Measurements from ENCODE around the gene RGS9.

DNA sequence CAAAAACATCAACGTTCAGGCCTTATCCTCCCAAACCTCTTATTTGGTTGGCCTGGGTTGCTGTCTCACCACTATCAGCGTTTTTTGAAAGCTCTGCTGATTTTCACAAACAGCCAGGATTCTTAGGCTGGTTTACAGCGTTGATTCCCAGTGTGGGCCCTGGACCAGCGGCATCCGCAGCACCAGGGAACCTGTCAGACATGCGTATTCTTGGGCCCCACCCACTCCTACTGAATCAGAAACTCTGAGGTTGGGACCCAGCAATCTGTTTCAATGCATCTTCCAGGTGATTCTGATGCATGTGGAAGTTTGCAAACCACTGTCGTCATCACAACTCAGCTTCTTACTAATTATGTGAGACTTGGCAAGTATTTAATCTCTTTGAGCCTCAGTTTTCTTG is 58.5 kb downstream of the RGS9 start:
- TF ChIP-seq, protein P1, sequence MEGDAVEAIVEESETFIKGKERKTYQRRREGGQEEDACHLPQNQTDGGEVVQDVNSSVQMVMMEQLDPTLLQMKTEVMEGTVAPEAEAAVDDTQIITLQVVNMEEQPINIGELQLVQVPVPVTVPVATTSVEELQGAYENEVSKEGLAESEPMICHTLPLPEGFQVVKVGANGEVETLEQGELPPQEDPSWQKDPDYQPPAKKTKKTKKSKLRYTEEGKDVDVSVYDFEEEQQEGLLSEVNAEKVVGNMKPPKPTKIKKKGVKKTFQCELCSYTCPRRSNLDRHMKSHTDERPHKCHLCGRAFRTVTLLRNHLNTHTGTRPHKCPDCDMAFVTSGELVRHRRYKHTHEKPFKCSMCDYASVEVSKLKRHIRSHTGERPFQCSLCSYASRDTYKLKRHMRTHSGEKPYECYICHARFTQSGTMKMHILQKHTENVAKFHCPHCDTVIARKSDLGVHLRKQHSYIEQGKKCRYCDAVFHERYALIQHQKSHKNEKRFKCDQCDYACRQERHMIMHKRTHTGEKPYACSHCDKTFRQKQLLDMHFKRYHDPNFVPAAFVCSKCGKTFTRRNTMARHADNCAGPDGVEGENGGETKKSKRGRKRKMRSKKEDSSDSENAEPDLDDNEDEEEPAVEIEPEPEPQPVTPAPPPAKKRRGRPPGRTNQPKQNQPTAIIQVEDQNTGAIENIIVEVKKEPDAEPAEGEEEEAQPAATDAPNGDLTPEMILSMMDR (IDR thresholded peaks at IDR 0.05; ENCODE audit: insufficient read depth, low read length), result no peak
- TF ChIP-seq, protein P2, sequence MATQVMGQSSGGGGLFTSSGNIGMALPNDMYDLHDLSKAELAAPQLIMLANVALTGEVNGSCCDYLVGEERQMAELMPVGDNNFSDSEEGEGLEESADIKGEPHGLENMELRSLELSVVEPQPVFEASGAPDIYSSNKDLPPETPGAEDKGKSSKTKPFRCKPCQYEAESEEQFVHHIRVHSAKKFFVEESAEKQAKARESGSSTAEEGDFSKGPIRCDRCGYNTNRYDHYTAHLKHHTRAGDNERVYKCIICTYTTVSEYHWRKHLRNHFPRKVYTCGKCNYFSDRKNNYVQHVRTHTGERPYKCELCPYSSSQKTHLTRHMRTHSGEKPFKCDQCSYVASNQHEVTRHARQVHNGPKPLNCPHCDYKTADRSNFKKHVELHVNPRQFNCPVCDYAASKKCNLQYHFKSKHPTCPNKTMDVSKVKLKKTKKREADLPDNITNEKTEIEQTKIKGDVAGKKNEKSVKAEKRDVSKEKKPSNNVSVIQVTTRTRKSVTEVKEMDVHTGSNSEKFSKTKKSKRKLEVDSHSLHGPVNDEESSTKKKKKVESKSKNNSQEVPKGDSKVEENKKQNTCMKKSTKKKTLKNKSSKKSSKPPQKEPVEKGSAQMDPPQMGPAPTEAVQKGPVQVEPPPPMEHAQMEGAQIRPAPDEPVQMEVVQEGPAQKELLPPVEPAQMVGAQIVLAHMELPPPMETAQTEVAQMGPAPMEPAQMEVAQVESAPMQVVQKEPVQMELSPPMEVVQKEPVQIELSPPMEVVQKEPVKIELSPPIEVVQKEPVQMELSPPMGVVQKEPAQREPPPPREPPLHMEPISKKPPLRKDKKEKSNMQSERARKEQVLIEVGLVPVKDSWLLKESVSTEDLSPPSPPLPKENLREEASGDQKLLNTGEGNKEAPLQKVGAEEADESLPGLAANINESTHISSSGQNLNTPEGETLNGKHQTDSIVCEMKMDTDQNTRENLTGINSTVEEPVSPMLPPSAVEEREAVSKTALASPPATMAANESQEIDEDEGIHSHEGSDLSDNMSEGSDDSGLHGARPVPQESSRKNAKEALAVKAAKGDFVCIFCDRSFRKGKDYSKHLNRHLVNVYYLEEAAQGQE (IDR thresholded peaks at IDR 0.05; ENCODE audit: insufficient replicate concordance, low read depth), result no peak

All from HL-60 (cell line).